Coronary artery (tissue), 2 donors: Measurements from ENCODE around the gene COL28A1.

ENCODE experiments used
- DNase-seq: peaks from one replicate; pipeline ENCODE4 v3.0.0-alpha.2; 2017; ENCODE audit warnings: low spot score
- H3K27ac ChIP-seq, 2 donors: fragments of 200-600 bp; sonication (generic); one replicate each; pipeline ENCODE4 v1.5.1; 2016 to 2019
- H3K4me3 ChIP-seq: fragments of 200-600 bp; sonication (generic); 2 replicates; pipeline ENCODE4 v1.5.1; 2016; ENCODE audit warnings: mild to moderate bottlenecking, moderate library complexity
- CTCF ChIP-seq: fragments of 200-600 bp; sonication (generic); IDR thresholded peaks from one replicate; pipeline ENCODE4 v1.5.1; 2019; ENCODE audit warnings: antibody characterized with exemption

The COL28A1 gene

DNA sequence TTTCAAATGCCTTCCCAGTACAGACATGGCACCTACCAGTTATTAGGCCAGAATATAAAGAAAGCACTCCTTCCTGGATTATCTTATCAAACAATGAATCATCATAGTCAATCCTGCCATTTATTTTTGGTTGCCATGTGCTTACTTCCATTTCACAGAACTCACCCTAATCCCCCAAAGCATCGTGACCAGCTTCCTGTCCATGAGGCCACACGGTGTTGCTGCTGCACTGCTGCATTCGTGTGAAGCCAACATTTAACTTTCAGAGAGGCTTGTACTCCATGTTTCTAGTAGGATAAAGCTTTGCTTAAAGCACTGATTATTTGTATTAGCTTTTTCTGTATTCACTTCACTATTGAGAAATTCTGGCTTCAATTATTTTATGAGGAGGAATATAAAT is 14.4 kb downstream of the COL28A1 start:
- no peak overlapping the region for H3K4me3 ChIP-seq
- no peak overlapping the region for H3K27ac ChIP-seq
- TF ChIP-seq CTCF: no peak
- no peak for DNase-seq

GRCh38 chr7:7519528-7519927 is 16.1 kb downstream of the COL28A1 start:
- no peak for TF ChIP-seq CTCF
- H3K27ac ChIP-seq: no peak overlapping the region
- DNase-seq: no peak
- no peak overlapping the region for H3K4me3 ChIP-seq

DNA sequence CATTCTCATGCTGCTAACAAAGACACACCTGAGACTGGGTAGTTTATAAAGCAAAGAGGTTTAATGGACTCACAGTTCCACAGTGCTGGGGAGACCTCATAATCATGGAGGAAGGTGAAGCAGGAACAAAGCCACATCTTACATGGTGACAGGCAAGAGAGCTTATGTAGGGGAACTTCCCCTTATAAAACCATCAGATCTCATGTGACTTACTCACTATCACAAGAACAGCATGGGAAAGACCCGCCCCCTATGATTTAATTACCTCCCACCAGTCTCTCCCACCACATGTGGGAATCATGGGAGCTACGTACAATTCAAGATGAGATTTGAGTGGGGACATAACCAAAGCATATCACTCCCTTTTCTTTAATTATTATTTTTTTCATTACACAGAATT is 16.6 kb downstream of the COL28A1 start:
- H3K27ac ChIP-seq: no peak overlapping the region
- no peak for DNase-seq
- no peak for TF ChIP-seq CTCF
- no peak overlapping the region for H3K4me3 ChIP-seq

GRCh38 chr7:7517754-7518153 is 17.9 kb downstream of the COL28A1 start:
- no peak overlapping the region for H3K4me3 ChIP-seq
- no peak overlapping the region for H3K27ac ChIP-seq
- TF ChIP-seq CTCF: no peak
- no peak for DNase-seq

DNA sequence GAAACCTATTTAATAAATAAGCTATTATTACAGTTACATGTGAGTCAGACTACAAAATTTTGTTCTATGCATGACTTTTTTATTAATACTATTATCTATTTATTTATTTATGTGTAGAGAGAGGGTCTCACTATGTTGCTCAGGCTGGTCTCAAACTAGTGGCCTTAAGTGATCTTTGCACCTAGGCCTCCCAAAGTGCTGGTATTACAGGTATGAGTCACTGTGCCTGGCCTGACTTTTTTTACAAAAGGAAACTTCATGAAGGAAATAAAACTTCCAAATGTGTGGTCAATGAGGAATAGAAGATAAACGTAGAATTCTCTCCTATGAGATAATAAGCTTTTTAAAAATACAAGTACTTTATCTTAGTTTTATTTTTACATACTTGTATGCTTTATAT is 19.0 kb downstream of the COL28A1 start:
- no peak for DNase-seq
- no peak overlapping the region for H3K4me3 ChIP-seq
- TF ChIP-seq CTCF: no peak
- no peak overlapping the region for H3K27ac ChIP-seq

DNA sequence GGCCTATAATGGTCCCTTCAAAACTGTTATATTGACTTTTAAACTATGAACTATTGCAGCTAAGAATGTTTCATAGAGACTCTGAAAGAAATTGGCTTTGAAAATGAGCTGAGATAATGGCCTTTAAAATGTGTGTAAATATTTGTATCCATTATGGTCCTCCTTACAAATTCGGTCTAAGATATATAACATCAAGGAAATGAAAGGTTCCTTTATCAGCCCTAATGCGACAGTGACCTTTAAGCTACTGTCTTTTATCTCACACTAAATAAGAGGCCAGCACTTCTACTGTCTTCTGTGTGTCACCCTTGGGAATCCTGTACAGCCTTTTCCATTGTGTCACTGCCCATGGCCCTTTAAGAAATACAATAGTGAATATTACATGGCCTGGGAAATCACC is 19.5 kb downstream of the COL28A1 start:
- Histone ChIP-seq H3K4me3 (no peak overlapping the region), H3K27ac (no peak overlapping the region)
- no peak for TF ChIP-seq CTCF
- DNase-seq: no peak

- no peak overlapping the region for H3K4me3 ChIP-seq
- no peak for TF ChIP-seq CTCF
- no peak for DNase-seq
- H3K27ac ChIP-seq: no peak overlapping the region
Measured at GRCh38 chr7:7512861-7513597, 22.6 kb downstream of the COL28A1 start.
